GM23338 (cell line): ENCODE results near the gene INAFM1. TPM values are rescaled to one million over a fixed set of nuclear protein-coding genes. Genes with fewer than 3 reads are reported as not detected.

Experiments
- ATAC-seq: fragments of 200-7000 bp; cut with Tn5 transposase; 3 replicates; pipeline ENCODE4 v1.9.1; 2020
- DNase-seq: peaks from one replicate; pipeline ENCODE4 v3.0.0-alpha.2; 2015; ENCODE audit warnings: low spot score
- H2AFZ ChIP-seq: fragments of 200-600 bp; sonication (generic); 2 replicates; pipeline ENCODE4 v1.8.0; 2016; ENCODE audit warnings: antibody characterized with exemption, mild to moderate bottlenecking, moderate library complexity
- H3F3A ChIP-seq: fragments of 200-600 bp; sonication (generic); replicated peaks from 2 replicates; pipeline ENCODE4 v1.8.0; 2017; ENCODE audit warnings: antibody characterized with exemption, mixed run types, low read depth
- H3K27ac ChIP-seq: fragments of 200-600 bp; sonication (generic); 2 replicates; pipeline ENCODE4 v1.6.1; 2016; ENCODE audit warnings: low read depth
- H3K27me3 ChIP-seq: fragments of 200-600 bp; sonication (generic); 2 replicates; pipeline ENCODE4 v1.8.0; 2016; ENCODE audit warnings: mild to moderate bottlenecking, mixed run types, moderate library complexity; ENCODE audit not compliant: insufficient read depth
- H3K36me3 ChIP-seq: fragments of 200-600 bp; sonication (generic); 2 replicates; pipeline ENCODE4 v1.8.0; 2016; ENCODE audit warnings: mild to moderate bottlenecking; ENCODE audit not compliant: insufficient read depth
- H3K4me1 ChIP-seq: fragments of 200-600 bp; sonication (generic); 2 replicates; pipeline ENCODE4 v1.8.0; 2016; ENCODE audit warnings: mild to moderate bottlenecking, moderate library complexity; ENCODE audit not compliant: insufficient read depth
- H3K4me2 ChIP-seq: fragments of 200-600 bp; sonication (generic); 2 replicates; pipeline ENCODE4 v1.7.1; 2017; ENCODE audit warnings: mixed run types
- H3K4me3 ChIP-seq: fragments of 200-600 bp; sonication (generic); 2 replicates; pipeline ENCODE4 v1.6.1; 2016; ENCODE audit warnings: mixed run types
- H3K79me2 ChIP-seq: fragments of 200-600 bp; sonication (generic); replicated peaks from 2 replicates; pipeline ENCODE4 v1.8.0; 2017; ENCODE audit warnings: mild to moderate bottlenecking; ENCODE audit not compliant: insufficient read depth
- H3K9me2 ChIP-seq: fragments of 200-600 bp; sonication (generic); 2 replicates; pipeline ENCODE4 v1.8.0; 2017; ENCODE audit not compliant: insufficient read depth
- H4K20me1 ChIP-seq: fragments of 200-600 bp; sonication (generic); replicated peaks from 2 replicates; pipeline ENCODE4 v1.8.0; 2017; ENCODE audit warnings: mild to moderate bottlenecking; ENCODE audit not compliant: insufficient read depth
- H3K27ac Mint-ChIP-seq: 2 replicates; pipeline ENCODE4 v1.8.0; 2020; ENCODE audit warnings: inconsistent platforms, mild to moderate bottlenecking, moderate library complexity, mixed read lengths
- H3K27me3 Mint-ChIP-seq: 3 replicates; pipeline ENCODE4 v1.8.0; 2022; ENCODE audit warnings: low read depth, mild to moderate bottlenecking, moderate library complexity, mixed read lengths, inconsistent platforms; ENCODE audit not compliant: insufficient read depth, poor library complexity
- H3K36me3 Mint-ChIP-seq: 3 replicates; pipeline ENCODE4 v1.8.0; 2021; ENCODE audit warnings: low read depth, mild to moderate bottlenecking, inconsistent platforms, moderate library complexity, mixed read lengths
- H3K4me1 Mint-ChIP-seq: 3 replicates; pipeline ENCODE4 v1.8.0; 2020; ENCODE audit warnings: mild to moderate bottlenecking, inconsistent platforms, mixed read lengths
- H3K4me3 Mint-ChIP-seq: 3 replicates; pipeline ENCODE4 v1.8.0; 2021; ENCODE audit warnings: moderate library complexity, mild to moderate bottlenecking, inconsistent platforms, mixed read lengths
- H3K9me3 Mint-ChIP-seq: 3 replicates; pipeline ENCODE4 v1.8.0; 2020; ENCODE audit warnings: moderate library complexity, mild to moderate bottlenecking, inconsistent platforms, mixed read lengths
- EZH2phosphoT487 ChIP-seq: fragments of 200-600 bp; sonication (generic); IDR thresholded peaks from one replicate; pipeline ENCODE4 v1.8.1; 2018; ENCODE audit warnings: antibody characterized with exemption; ENCODE audit not compliant: unreplicated experiment
- JUNB ChIP-seq: IDR thresholded peaks from one replicate; pipeline ENCODE4 v1.6.1; 2016; ENCODE audit warnings: antibody characterized with exemption; ENCODE audit not compliant: unreplicated experiment
- NANOG ChIP-seq: IDR thresholded peaks from 2 replicates; pipeline ENCODE4 v1.6.1; 2016; ENCODE audit warnings: antibody characterized with exemption, borderline replicate concordance
- POLR2AphosphoS5 ChIP-seq: IDR thresholded peaks from 2 replicates; pipeline ENCODE4 v1.6.1; 2016; ENCODE audit warnings: antibody characterized with exemption, low read depth
- REST ChIP-seq: IDR thresholded peaks from one replicate; pipeline ENCODE4 v1.6.1; 2018; ENCODE audit warnings: antibody characterized with exemption; ENCODE audit not compliant: unreplicated experiment
- STAT1 ChIP-seq: IDR thresholded peaks from one replicate; pipeline ENCODE4 v1.6.1; 2016; ENCODE audit warnings: antibody characterized with exemption; ENCODE audit not compliant: unreplicated experiment
- ZNF331 ChIP-seq: fragments of 250-450 bp; sonication (Bioruptor Pico); IDR thresholded peaks from 2 replicates; pipeline ENCODE4 v1.5.0; 2020; ENCODE audit warnings: low read depth, mild to moderate bottlenecking, moderate library complexity
- ZNF462 ChIP-seq: fragments of 250-450 bp; sonication (Bioruptor Pico); IDR thresholded peaks from 2 replicates; pipeline ENCODE4 v1.5.0; 2020; ENCODE audit warnings: mild to moderate bottlenecking, moderate library complexity
- polyA plus RNA-seq: library from polyadenylated mRNA; unstranded; fragments of >200 nt; fragmentation: Nextera tagmentation; extraction: Ambion mirVana; gene quantifications from 2 replicates; pipeline ENCODE4 v1.2.1, GENCODE V29; 2016
- total RNA-seq: library from RNA; depleted of rRNA; stranded (reverse); fragments of >200 nt; shearing (Covaris generic); gene quantifications from 2 replicates; pipeline ENCODE4 v1.2.3, GENCODE V29; 2014

The INAFM1 gene
- total and polyA plus RNA-seq, 2 experiments from 2014 or later, result 2.9 to 10.2 TPM

- no peak for TF ChIP-seq REST
- TF ChIP-seq JUNB, result no peak
- TF ChIP-seq EZH2phosphoT487, result no peak
These were observed 16.3 kb upstream of the INAFM1 start (continued) for GRCh38 chr19:47258434-47258833.

- H3K4me3 Mint-ChIP-seq, result peak overlapping the region; percentile 88
- Histone ChIP-seq H4K20me1 (no peaks in the 10 kb centered on the region; the same call in 1 of the 2 replicates), H2AFZ (no peak overlapping the region), H3K4me2 (no peak overlapping the region), H3K4me1 (peaks cover 10% of the 10 kb centered on the region; the same call in 1 of the 2 replicates), H3K27me3 (no peaks in the 10 kb centered on the region), H3K36me3 (peaks cover 8% of the 10 kb centered on the region), H3K9me2 (no peaks in the 10 kb centered on the region), H3F3A (peaks cover 17% of the 10 kb centered on the region; the same call in 1 of the 2 replicates), H3K4me3 (0 out of 2 replicates have a peak overlapping the region, but pooled peaks have one; percentile 54), H3K79me2 (peaks cover 15% of the 10 kb centered on the region), H3K27ac (no peak overlapping the region)
- DNase-seq, result no peak
- peaks cover 15% of the 10 kb centered on the region for H3K27me3 Mint-ChIP-seq
- peaks cover 50% of the 10 kb centered on the region for H3K36me3 Mint-ChIP-seq
- H3K27ac Mint-ChIP-seq, result no peak overlapping the region
- no peak for ATAC-seq
- H3K4me1 Mint-ChIP-seq, result peaks cover 16% of the 10 kb centered on the region
- TF ChIP-seq ZNF462 (no peak), ZNF331 (CRISPR knock-in tag) (no peak), POLR2AphosphoS5 (no peak), STAT1 (no peak), NANOG (no peak), JUNB (no peak)
- H3K9me3 Mint-ChIP-seq, result no peaks in the 10 kb centered on the region; the same call in 1 of the 3 replicates
These were observed 15.7 kb upstream of the INAFM1 start for GRCh38 chr19:47258895-47259555.
